HEK293 (cell line): ENCODE measurements around the gene TAAR1.

Experiments
- CTCF ChIP-seq: fragments of 450-650 bp; formaldehyde crosslinking; IDR thresholded peaks from 2 replicates; pipeline ENCODE4 v1.5.1; 2016; ENCODE audit warnings: missing biosample characterization, missing genetic modification characterization
- PRDM10 ChIP-seq: fragments of 450-650 bp; formaldehyde crosslinking; IDR thresholded peaks from 2 replicates; pipeline ENCODE4 v1.5.1; 2016; ENCODE audit warnings: missing biosample characterization, missing genetic modification characterization
- YY1 ChIP-seq: fragments of 450-650 bp; formaldehyde crosslinking; IDR thresholded peaks from 2 replicates; pipeline ENCODE4 v1.5.1; 2018; ENCODE audit warnings: missing biosample characterization, missing genetic modification characterization
- ZNF148 ChIP-seq: fragments of 450-650 bp; formaldehyde crosslinking; IDR thresholded peaks from 2 replicates; pipeline ENCODE4 v1.5.0; 2017; ENCODE audit warnings: missing biosample characterization, missing genetic modification characterization, borderline replicate concordance
- ZNF580 ChIP-seq: fragments of 450-650 bp; formaldehyde crosslinking; IDR thresholded peaks from 2 replicates; pipeline ENCODE4 v1.5.1; 2016; ENCODE audit warnings: missing biosample characterization, missing genetic modification characterization
- ZNF639 ChIP-seq: fragments of 450-650 bp; formaldehyde crosslinking; IDR thresholded peaks from 2 replicates; pipeline ENCODE4 v1.5.1; 2016; ENCODE audit warnings: missing biosample characterization, missing genetic modification characterization

GRCh38 chr6:132623106-132623845 lies 35.7 kb downstream of the TAAR1 start:
- TF ChIP-seq ZNF148 (tag by site-specific recombination) (no peak), PRDM10 (tag by site-specific recombination) (no peak), CTCF (tag by site-specific recombination) (no peak), ZNF639 (tag by site-specific recombination) (no peak), ZNF580 (tag by site-specific recombination) (no peak), YY1 (no peak)
